Measurements from ENCODE around the gene INO80B.
A peak's percentile ranks its signal among the peaks of the same experiment; 100 is the strongest.

Gene INO80B

GRCh38 chr2:74503506-74504475, 48.9 kb downstream of the INO80B start:
- no peak for DNase-seq

- DNase-seq = no peak
Observed at GRCh38 chr2:74504591-74504990, 49.7 kb downstream of the INO80B start.

GRCh38 chr2:74505448-74506246, 50.8 kb downstream of the INO80B start:
- no peak for DNase-seq

GRCh38 chr2:74507145-74507925, 52.4 kb downstream of the INO80B start, which contains the start of gene PCGF1:
PCGF1 (minus strand) TSS chr2:74507695; CDS start chr2:74507668, 27 bp downstream.
- DNase-seq = peak; percentile 100
